ENCODE data around the gene PON2.
"Not testable (repeated sequence)": the region's sequence is repeated elsewhere in the genome, so short reads cannot be mapped to it uniquely, and the experiment has no call there.

Gene PON2

GRCh38 chr7:95472581-95473161 lies 37.8 kb upstream of the PON2 start:
- Histone ChIP-seq H3K27ac (ENCODE audit: insufficient read depth, low read length, poor library complexity, severe bottlenecking) (no peak overlapping the region), H3K4me1 (ENCODE audit: control insufficient read depth, insufficient read depth, low read length, poor library complexity, severe bottlenecking) (no peaks in the 10 kb centered on the region), H3K27me3 (replicated peaks; ENCODE audit: control insufficient read depth, insufficient read depth, low read length, poor library complexity, severe bottlenecking) (no peaks in the 10 kb centered on the region), H3K36me3 (ENCODE audit: control insufficient read depth, insufficient read depth, low read length) (no peaks in the 10 kb centered on the region), H3K9me3 (ENCODE audit: control insufficient read depth, low read length) (no peaks in the 10 kb centered on the region), H3K4me3 (ENCODE audit: insufficient read depth, low read depth, low read length, poor library complexity, severe bottlenecking) (no peak overlapping the region)
- no peak for DNase-seq

- Histone ChIP-seq H3K27me3 (replicated peaks; ENCODE audit: control insufficient read depth, insufficient read depth, low read length, poor library complexity, severe bottlenecking) (no peaks in the 10 kb centered on the region), H3K36me3 (ENCODE audit: control insufficient read depth, insufficient read depth, low read length) (no peaks in the 10 kb centered on the region), H3K27ac (ENCODE audit: insufficient read depth, low read length, poor library complexity, severe bottlenecking) (no peak overlapping the region), H3K4me3 (ENCODE audit: insufficient read depth, low read depth, low read length, poor library complexity, severe bottlenecking) (no peak overlapping the region), H3K4me1 (ENCODE audit: control insufficient read depth, insufficient read depth, low read length, poor library complexity, severe bottlenecking) (no peaks in the 10 kb centered on the region), H3K9me3 (ENCODE audit: control insufficient read depth, low read length) (no peaks in the 10 kb centered on the region)
- no peak for DNase-seq
Measured at GRCh38 chr7:95471071-95471470, 36.2 kb upstream of the PON2 start.

- H3K27ac ChIP-seq (ENCODE audit: insufficient read depth, low read length, poor library complexity, severe bottlenecking), result no peak overlapping the region
- no peaks in the 10 kb centered on the region for H3K36me3 ChIP-seq (ENCODE audit: control insufficient read depth, insufficient read depth, low read length)
- no peak overlapping the region for H3K4me3 ChIP-seq (ENCODE audit: insufficient read depth, low read depth, low read length, poor library complexity, severe bottlenecking)
- H3K27me3 ChIP-seq (replicated peaks; ENCODE audit: control insufficient read depth, insufficient read depth, low read length, poor library complexity, severe bottlenecking), result no peaks in the 10 kb centered on the region
- no peaks in the 10 kb centered on the region for H3K4me1 ChIP-seq (ENCODE audit: control insufficient read depth, insufficient read depth, low read length, poor library complexity, severe bottlenecking)
- no peak for DNase-seq
- no peaks in the 10 kb centered on the region for H3K9me3 ChIP-seq (ENCODE audit: control insufficient read depth, low read length)
Measured at GRCh38 chr7:95470452-95470851, 35.6 kb upstream of the PON2 start.

GRCh38 chr7:95469848-95470247 lies 35.0 kb upstream of the PON2 start:
- Histone ChIP-seq H3K9me3 (ENCODE audit: control insufficient read depth, low read length) (no peaks in the 10 kb centered on the region), H3K4me1 (ENCODE audit: control insufficient read depth, insufficient read depth, low read length, poor library complexity, severe bottlenecking) (no peaks in the 10 kb centered on the region), H3K27ac (ENCODE audit: insufficient read depth, low read length, poor library complexity, severe bottlenecking) (no peak overlapping the region), H3K4me3 (ENCODE audit: insufficient read depth, low read depth, low read length, poor library complexity, severe bottlenecking) (no peak overlapping the region), H3K36me3 (ENCODE audit: control insufficient read depth, insufficient read depth, low read length) (no peaks in the 10 kb centered on the region), H3K27me3 (replicated peaks; ENCODE audit: control insufficient read depth, insufficient read depth, low read length, poor library complexity, severe bottlenecking) (no peaks in the 10 kb centered on the region)
- DNase-seq, result no peak

GRCh38 chr7:95469187-95469586 lies 34.4 kb upstream of the PON2 start:
- no peak overlapping the region for H3K27ac ChIP-seq (ENCODE audit: insufficient read depth, low read length, poor library complexity, severe bottlenecking)
- no peaks in the 10 kb centered on the region for H3K9me3 ChIP-seq (ENCODE audit: control insufficient read depth, low read length)
- H3K36me3 ChIP-seq (ENCODE audit: control insufficient read depth, insufficient read depth, low read length), result no peaks in the 10 kb centered on the region
- no peak for DNase-seq
- no peaks in the 10 kb centered on the region for H3K27me3 ChIP-seq (replicated peaks; ENCODE audit: control insufficient read depth, insufficient read depth, low read length, poor library complexity, severe bottlenecking)
- H3K4me3 ChIP-seq (ENCODE audit: insufficient read depth, low read depth, low read length, poor library complexity, severe bottlenecking), result no peak overlapping the region
- no peaks in the 10 kb centered on the region for H3K4me1 ChIP-seq (ENCODE audit: control insufficient read depth, insufficient read depth, low read length, poor library complexity, severe bottlenecking)

GRCh38 chr7:95467912-95468607 lies 33.2 kb upstream of the PON2 start:
- no peak for DNase-seq
- Histone ChIP-seq H3K36me3 (ENCODE audit: control insufficient read depth, insufficient read depth, low read length) (no peaks in the 10 kb centered on the region), H3K27ac (ENCODE audit: insufficient read depth, low read length, poor library complexity, severe bottlenecking) (no peak overlapping the region), H3K9me3 (ENCODE audit: control insufficient read depth, low read length) (no peaks in the 10 kb centered on the region), H3K4me1 (ENCODE audit: control insufficient read depth, insufficient read depth, low read length, poor library complexity, severe bottlenecking) (no peaks in the 10 kb centered on the region), H3K27me3 (replicated peaks; ENCODE audit: control insufficient read depth, insufficient read depth, low read length, poor library complexity, severe bottlenecking) (no peaks in the 10 kb centered on the region), H3K4me3 (ENCODE audit: insufficient read depth, low read depth, low read length, poor library complexity, severe bottlenecking) (no peak overlapping the region)

- not testable (repeated sequence) for H3K4me3 ChIP-seq (ENCODE audit: insufficient read depth, low read depth, low read length, poor library complexity, severe bottlenecking); H3K4me1 ChIP-seq (ENCODE audit: control insufficient read depth, insufficient read depth, low read length, poor library complexity, severe bottlenecking); H3K9me3 ChIP-seq (ENCODE audit: control insufficient read depth, low read length); H3K27me3 ChIP-seq (replicated peaks; ENCODE audit: control insufficient read depth, insufficient read depth, low read length, poor library complexity, severe bottlenecking); DNase-seq; H3K27ac ChIP-seq (ENCODE audit: insufficient read depth, low read length, poor library complexity, severe bottlenecking); H3K36me3 ChIP-seq (ENCODE audit: control insufficient read depth, insufficient read depth, low read length)
Measured at GRCh38 chr7:95460653-95461052, 25.8 kb upstream of the PON2 start.

- no peak overlapping the region for H3K27ac ChIP-seq (ENCODE audit: insufficient read depth, low read length, poor library complexity, severe bottlenecking)
- H3K27me3 ChIP-seq (replicated peaks; ENCODE audit: control insufficient read depth, insufficient read depth, low read length, poor library complexity, severe bottlenecking), result no peaks in the 10 kb centered on the region
- no peak overlapping the region for H3K4me3 ChIP-seq (ENCODE audit: insufficient read depth, low read depth, low read length, poor library complexity, severe bottlenecking)
- no peaks in the 10 kb centered on the region for H3K36me3 ChIP-seq (ENCODE audit: control insufficient read depth, insufficient read depth, low read length)
- DNase-seq, result no peak
- H3K4me1 ChIP-seq (ENCODE audit: control insufficient read depth, insufficient read depth, low read length, poor library complexity, severe bottlenecking), result no peaks in the 10 kb centered on the region
- no peaks in the 10 kb centered on the region for H3K9me3 ChIP-seq (ENCODE audit: control insufficient read depth, low read length)
Measured at GRCh38 chr7:95457947-95458346, 23.1 kb upstream of the PON2 start.

- no peak for DNase-seq
- H3K4me1 ChIP-seq (ENCODE audit: control insufficient read depth, insufficient read depth, low read length, poor library complexity, severe bottlenecking), result no peaks in the 10 kb centered on the region
- no peaks in the 10 kb centered on the region for H3K27me3 ChIP-seq (replicated peaks; ENCODE audit: control insufficient read depth, insufficient read depth, low read length, poor library complexity, severe bottlenecking)
- H3K9me3 ChIP-seq (ENCODE audit: control insufficient read depth, low read length), result no peaks in the 10 kb centered on the region
- no peak overlapping the region for H3K27ac ChIP-seq (ENCODE audit: insufficient read depth, low read length, poor library complexity, severe bottlenecking)
- no peak overlapping the region for H3K4me3 ChIP-seq (ENCODE audit: insufficient read depth, low read depth, low read length, poor library complexity, severe bottlenecking)
- no peaks in the 10 kb centered on the region for H3K36me3 ChIP-seq (ENCODE audit: control insufficient read depth, insufficient read depth, low read length)
Measured at GRCh38 chr7:95454438-95455045, 19.7 kb upstream of the PON2 start.

- Histone ChIP-seq H3K36me3 (ENCODE audit: control insufficient read depth, insufficient read depth, low read length) (no peaks in the 10 kb centered on the region), H3K4me3 (ENCODE audit: insufficient read depth, low read depth, low read length, poor library complexity, severe bottlenecking) (no peak overlapping the region), H3K27ac (ENCODE audit: insufficient read depth, low read length, poor library complexity, severe bottlenecking) (no peak overlapping the region), H3K4me1 (ENCODE audit: control insufficient read depth, insufficient read depth, low read length, poor library complexity, severe bottlenecking) (no peaks in the 10 kb centered on the region), H3K9me3 (ENCODE audit: control insufficient read depth, low read length) (no peaks in the 10 kb centered on the region), H3K27me3 (replicated peaks; ENCODE audit: control insufficient read depth, insufficient read depth, low read length, poor library complexity, severe bottlenecking) (no peaks in the 10 kb centered on the region)
- DNase-seq, result no peak
Measured at GRCh38 chr7:95446618-95447017, 11.8 kb upstream of the PON2 start.
